Measurements from ENCODE around the gene KCND1. TPM values are rescaled to one million over a fixed set of nuclear protein-coding genes. Genes with fewer than 3 reads are reported as not detected.
"Not testable (repeated sequence)": the region's sequence is repeated elsewhere in the genome, so short reads cannot be mapped to it uniquely, and the experiment has no call there.

KCND1 gene
- total RNA-seq = 0.68 TPM
- long read RNA-seq, full-length matches to known transcripts = 1 of 1 reads
- long read RNA-seq, partial matches to known transcripts = 0 of 1 reads
- long read RNA-seq, other reads (novel, unspliced or antisense) = 0 of 1 reads

GRCh38 chrX:48971249-48972219 is at the start of gene KCND1:
KCND1 (minus strand) TSS chrX:48971844; CDS start chrX:48970271, 1,573 bp downstream.
- intact Hi-C loops (cut with DNase I) = no loop called here
- DNase-seq (ENCODE audit: missing footprints) (no peak), ATAC-seq (peak; percentile 43)

- no peak for ATAC-seq
- no peak for DNase-seq (ENCODE audit: missing footprints)
- intact Hi-C loops (cut with DNase I) = no loop called here
These were observed 48.1 kb upstream of the KCND1 start for GRCh38 chrX:49019599-49020249.

GRCh38 chrX:49019050-49019449 is 47.4 kb upstream of the KCND1 start:
- DNase-seq (ENCODE audit: missing footprints) (no peak), ATAC-seq (no peak)
- intact Hi-C loops (cut with DNase I) = no loop called here

- no peak for ATAC-seq
- intact Hi-C loops (cut with DNase I) = loop anchor here (5.0 kb wide), 1 partner anchor 39 kb away; the partner anchor contains the start of gene TFE3
These were observed 32.1 kb upstream of the KCND1 start for GRCh38 chrX:49003696-49004095.

GRCh38 chrX:49002091-49002935 is 30.7 kb upstream of the KCND1 start, which contains the start of gene GRIPAP1:
GRIPAP1 (minus strand) TSS chrX:49002264; CDS start chrX:49002229, 35 bp downstream.
- peak; percentile 83 for DNase-seq (ENCODE audit: missing footprints)
- intact Hi-C loops (cut with DNase I) = loop anchor here (5.0 kb wide), 1 partner anchor 40 kb away; the partner anchor contains the start of gene TFE3
- peak; percentile 93 for ATAC-seq

More at GRCh38 chrX:49003696-49004095, 32.1 kb upstream of the KCND1 start:
- DNase-seq (ENCODE audit: missing footprints) = no peak

- no peak for DNase-seq (ENCODE audit: missing footprints)
- peak; percentile 19 for ATAC-seq
- intact Hi-C loops (cut with DNase I) = loop anchor here (5.0 kb wide), 1 partner anchor 41 kb away; the partner anchor contains the start of gene TFE3
These were observed 30.0 kb upstream of the KCND1 start for GRCh38 chrX:49001521-49002090.

- intact Hi-C loops (cut with DNase I) = loop anchor here (5.0 kb wide), 1 partner anchor 42 kb away; the partner anchor contains the start of gene TFE3
- ATAC-seq (no peak), DNase-seq (ENCODE audit: missing footprints) (no peak)
These were observed 29.0 kb upstream of the KCND1 start for GRCh38 chrX:49000636-49001035.

- DNase-seq (ENCODE audit: missing footprints) = no peak
- ATAC-seq = no peak
- intact Hi-C loops (cut with DNase I) = no loop called here
These were observed 27.4 kb upstream of the KCND1 start for GRCh38 chrX:48999030-48999429.

GRCh38 chrX:48998391-48998790 is 26.7 kb upstream of the KCND1 start:
- intact Hi-C loops (cut with DNase I) = no loop called here
- DNase-seq (ENCODE audit: missing footprints) = no peak
- no peak for ATAC-seq

- DNase-seq (ENCODE audit: missing footprints) = no peak
- intact Hi-C loops (cut with DNase I) = no loop called here
- ATAC-seq = no peak
These were observed 26.2 kb upstream of the KCND1 start for GRCh38 chrX:48997865-48998264.

- DNase-seq (ENCODE audit: missing footprints) = no peak
- intact Hi-C loops (cut with DNase I) = no loop called here
- ATAC-seq = no peak
These were observed 25.8 kb upstream of the KCND1 start for GRCh38 chrX:48997455-48997854.

- no peak for DNase-seq (ENCODE audit: missing footprints)
- intact Hi-C loops (cut with DNase I) = no loop called here
- no peak for ATAC-seq
These were observed 25.3 kb upstream of the KCND1 start for GRCh38 chrX:48996969-48997368.

- intact Hi-C loops (cut with DNase I) = no loop called here
- no peak for ATAC-seq
- no peak for DNase-seq (ENCODE audit: missing footprints)
These were observed 20.7 kb upstream of the KCND1 start for GRCh38 chrX:48992341-48992740.

- no peak for DNase-seq (ENCODE audit: missing footprints)
- intact Hi-C loops (cut with DNase I) = loop anchor here (10.0 kb wide), 1 partner anchor 45 kb away; no protein-coding TSS in a partner anchor
- ATAC-seq = no peak
These were observed 17.8 kb upstream of the KCND1 start for GRCh38 chrX:48989483-48989882.

- ATAC-seq (no peak), DNase-seq (ENCODE audit: missing footprints) (no peak)
- intact Hi-C loops (cut with DNase I) = loop anchor here (10.0 kb wide), 1 partner anchor 51 kb away; no protein-coding TSS in a partner anchor
These were observed 12.3 kb upstream of the KCND1 start for GRCh38 chrX:48983896-48984295.

- intact Hi-C loops (cut with DNase I) = loop anchor here (10.0 kb wide), 1 partner anchor 52 kb away; no protein-coding TSS in a partner anchor
- no peak for ATAC-seq
- no peak for DNase-seq (ENCODE audit: missing footprints)
These were observed 11.4 kb upstream of the KCND1 start for GRCh38 chrX:48983081-48983480.

GRCh38 chrX:48981178-48981577 is 9.5 kb upstream of the KCND1 start:
- DNase-seq (ENCODE audit: missing footprints) (no peak), ATAC-seq (no peak)
- intact Hi-C loops (cut with DNase I) = loop anchor here (10.0 kb wide), 1 partner anchor 54 kb away; no protein-coding TSS in a partner anchor

GRCh38 chrX:48980341-48980740 is 8.7 kb upstream of the KCND1 start:
- intact Hi-C loops (cut with DNase I) = loop anchor here (10.0 kb wide), 1 partner anchor 54 kb away; no protein-coding TSS in a partner anchor
- ATAC-seq = not testable (repeated sequence)

More at GRCh38 chrX:48980341-48980740, 8.7 kb upstream of the KCND1 start:
- not testable (repeated sequence) for DNase-seq (ENCODE audit: missing footprints)
